ENCODE data around the gene PRTN3. TPM values are rescaled to one million over a fixed set of nuclear protein-coding genes. Genes with fewer than 3 reads are reported as not detected.
"Not testable (repeated sequence)": the region's sequence is repeated elsewhere in the genome, so short reads cannot be mapped to it uniquely, and the experiment has no call there.

The PRTN3 gene
- total RNA-seq, 1 donor, result not detected

DNA sequence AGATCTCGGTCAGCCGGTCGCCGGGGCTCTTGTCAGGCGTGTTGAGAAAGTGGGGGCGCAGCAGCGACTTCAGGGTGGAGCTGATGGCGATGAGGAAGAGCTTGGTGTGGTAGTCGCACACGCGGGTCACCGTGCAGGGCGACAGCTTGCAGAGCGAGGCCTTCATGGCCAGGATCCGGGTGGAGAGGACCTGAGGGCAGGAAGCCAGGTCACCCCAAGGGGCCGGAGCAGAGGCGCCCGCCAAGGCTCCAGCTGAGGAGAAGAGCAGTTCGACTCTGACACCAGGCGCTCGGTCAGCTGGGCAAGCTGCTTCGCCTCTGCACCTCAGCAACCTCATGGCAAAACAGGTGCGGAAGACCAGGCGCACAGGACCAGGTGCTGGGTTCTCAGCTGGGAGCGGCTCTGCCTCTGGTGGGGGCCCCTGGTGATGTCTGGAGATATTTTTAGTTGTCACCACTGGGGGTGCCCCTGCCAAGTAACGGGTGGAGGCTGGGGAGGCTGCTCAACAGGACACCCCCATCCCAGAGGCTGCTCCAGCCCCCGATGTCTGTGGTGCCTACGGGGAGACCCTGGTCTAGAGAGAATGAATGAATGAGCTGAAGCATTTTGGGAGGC lies 34.6 kb downstream of the PRTN3 start:
- no peaks in the 10 kb centered on the region for H3K27me3 ChIP-seq (ENCODE audit: insufficient read depth, low read length)
- H3K4me2 ChIP-seq (ENCODE audit: insufficient read depth, low read length), result no peak overlapping the region
- no peaks in the 10 kb centered on the region for H3K9me3 ChIP-seq (ENCODE audit: low read depth, low read length)
- H3K4me3 ChIP-seq (ENCODE audit: insufficient read depth, low read length), result no peak overlapping the region
- no peaks in the 10 kb centered on the region for H3K79me2 ChIP-seq (ENCODE audit: insufficient read depth, low read length)
- peak; percentile 87 for DNase-seq (ENCODE audit: insufficient read length, low spot score, missing footprints)
- H4K20me1 ChIP-seq (ENCODE audit: insufficient read depth, low read length), result peaks cover 3% of the 10 kb centered on the region
- peaks cover 6% of the 10 kb centered on the region for H3K36me3 ChIP-seq (ENCODE audit: insufficient read depth, low read length)
- H3K4me1 ChIP-seq (ENCODE audit: insufficient read depth, low read length), result no peaks in the 10 kb centered on the region
- no peak overlapping the region for H2AFZ ChIP-seq (ENCODE audit: low read length)
- no peak overlapping the region for H3K27ac ChIP-seq (ENCODE audit: low read depth, low read length)
- TF ChIP-seq, protein P1, sequence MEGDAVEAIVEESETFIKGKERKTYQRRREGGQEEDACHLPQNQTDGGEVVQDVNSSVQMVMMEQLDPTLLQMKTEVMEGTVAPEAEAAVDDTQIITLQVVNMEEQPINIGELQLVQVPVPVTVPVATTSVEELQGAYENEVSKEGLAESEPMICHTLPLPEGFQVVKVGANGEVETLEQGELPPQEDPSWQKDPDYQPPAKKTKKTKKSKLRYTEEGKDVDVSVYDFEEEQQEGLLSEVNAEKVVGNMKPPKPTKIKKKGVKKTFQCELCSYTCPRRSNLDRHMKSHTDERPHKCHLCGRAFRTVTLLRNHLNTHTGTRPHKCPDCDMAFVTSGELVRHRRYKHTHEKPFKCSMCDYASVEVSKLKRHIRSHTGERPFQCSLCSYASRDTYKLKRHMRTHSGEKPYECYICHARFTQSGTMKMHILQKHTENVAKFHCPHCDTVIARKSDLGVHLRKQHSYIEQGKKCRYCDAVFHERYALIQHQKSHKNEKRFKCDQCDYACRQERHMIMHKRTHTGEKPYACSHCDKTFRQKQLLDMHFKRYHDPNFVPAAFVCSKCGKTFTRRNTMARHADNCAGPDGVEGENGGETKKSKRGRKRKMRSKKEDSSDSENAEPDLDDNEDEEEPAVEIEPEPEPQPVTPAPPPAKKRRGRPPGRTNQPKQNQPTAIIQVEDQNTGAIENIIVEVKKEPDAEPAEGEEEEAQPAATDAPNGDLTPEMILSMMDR (IDR thresholded peaks at IDR 0.05; ENCODE audit: extremely low read depth, low read depth, low read length), result no peak

- TF ChIP-seq, protein P1 (IDR thresholded peaks at IDR 0.05; ENCODE audit: extremely low read depth, low read depth, low read length), result no peak
- Histone ChIP-seq H4K20me1 (ENCODE audit: insufficient read depth, low read length) (peaks cover 3% of the 10 kb centered on the region), H3K27me3 (ENCODE audit: insufficient read depth, low read length) (no peaks in the 10 kb centered on the region), H3K9me3 (ENCODE audit: low read depth, low read length) (no peaks in the 10 kb centered on the region), H3K79me2 (ENCODE audit: insufficient read depth, low read length) (no peaks in the 10 kb centered on the region), H3K36me3 (ENCODE audit: insufficient read depth, low read length) (peaks cover 9% of the 10 kb centered on the region), H3K4me2 (ENCODE audit: insufficient read depth, low read length) (no peak overlapping the region), H3K27ac (ENCODE audit: low read depth, low read length) (no peak overlapping the region), H3K4me3 (ENCODE audit: insufficient read depth, low read length) (no peak overlapping the region), H2AFZ (ENCODE audit: low read length) (no peak overlapping the region), H3K4me1 (ENCODE audit: insufficient read depth, low read length) (no peaks in the 10 kb centered on the region)
- peak; percentile 81 for DNase-seq (ENCODE audit: insufficient read length, low spot score, missing footprints)
Observed at GRCh38 chr19:876089-876488, 35.3 kb downstream of the PRTN3 start.

- no peak for DNase-seq (ENCODE audit: insufficient read length, low spot score, missing footprints)
- H3K27me3 ChIP-seq (ENCODE audit: insufficient read depth, low read length), result no peaks in the 10 kb centered on the region
- H3K4me3 ChIP-seq (ENCODE audit: insufficient read depth, low read length), result no peak overlapping the region
- H3K4me2 ChIP-seq (ENCODE audit: insufficient read depth, low read length), result no peak overlapping the region
- no peaks in the 10 kb centered on the region for H3K79me2 ChIP-seq (ENCODE audit: insufficient read depth, low read length)
- peaks cover 17% of the 10 kb centered on the region for H3K36me3 ChIP-seq (ENCODE audit: insufficient read depth, low read length)
- H3K9me3 ChIP-seq (ENCODE audit: low read depth, low read length), result no peaks in the 10 kb centered on the region
- H2AFZ ChIP-seq (ENCODE audit: low read length), result no peak overlapping the region
- no peaks in the 10 kb centered on the region for H3K4me1 ChIP-seq (ENCODE audit: insufficient read depth, low read length)
- TF ChIP-seq, protein P1 (IDR thresholded peaks at IDR 0.05; ENCODE audit: extremely low read depth, low read depth, low read length), result no peak
- no peak overlapping the region for H3K27ac ChIP-seq (ENCODE audit: low read depth, low read length)
- peaks cover 3% of the 10 kb centered on the region for H4K20me1 ChIP-seq (ENCODE audit: insufficient read depth, low read length)
Observed at GRCh38 chr19:876780-877314, 36.0 kb downstream of the PRTN3 start.

DNA sequence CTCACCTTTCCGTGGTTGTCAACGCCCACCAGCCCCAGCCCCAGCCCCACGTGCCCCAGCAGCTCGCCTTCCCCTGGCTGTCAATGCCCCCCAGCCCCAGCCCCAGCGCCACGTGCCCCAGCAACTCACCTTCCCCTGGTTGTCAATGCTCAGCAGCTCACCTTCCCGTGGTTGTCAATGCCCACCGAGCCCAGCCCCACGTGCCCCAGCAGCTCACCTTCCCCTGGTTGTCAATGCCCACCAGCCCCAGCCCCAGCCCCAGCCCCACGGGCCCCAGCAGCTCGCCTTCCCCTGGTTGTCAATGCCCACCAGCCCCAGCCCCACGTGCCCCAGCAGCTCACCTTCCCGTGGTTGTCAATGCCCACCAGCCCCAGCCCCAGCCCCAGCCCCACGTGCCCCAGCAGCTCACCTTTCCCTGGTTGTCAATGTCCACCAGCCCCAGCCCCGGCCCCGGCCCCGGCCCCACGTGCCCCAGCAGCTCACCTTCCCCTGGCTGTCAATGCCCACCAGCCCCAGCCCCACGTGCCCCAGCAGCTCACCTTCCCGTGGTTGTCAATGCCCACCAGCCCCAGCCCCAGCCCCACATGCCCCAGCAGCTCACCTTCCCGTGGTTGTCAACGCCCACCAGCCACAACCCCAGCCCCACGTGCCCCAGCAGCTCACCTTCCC lies 37.3 kb downstream of the PRTN3 start:
- H4K20me1 ChIP-seq (ENCODE audit: insufficient read depth, low read length); H2AFZ ChIP-seq (ENCODE audit: low read length); H3K79me2 ChIP-seq (ENCODE audit: insufficient read depth, low read length); H3K27ac ChIP-seq (ENCODE audit: low read depth, low read length); H3K4me2 ChIP-seq (ENCODE audit: insufficient read depth, low read length); DNase-seq (ENCODE audit: insufficient read length, low spot score, missing footprints); H3K9me3 ChIP-seq (ENCODE audit: low read depth, low read length); H3K4me1 ChIP-seq (ENCODE audit: insufficient read depth, low read length); H3K27me3 ChIP-seq (ENCODE audit: insufficient read depth, low read length); H3K4me3 ChIP-seq (ENCODE audit: insufficient read depth, low read length): not testable (repeated sequence)
- H3K36me3 ChIP-seq (ENCODE audit: insufficient read depth, low read length), result peaks cover 22% of the 10 kb centered on the region

DNA sequence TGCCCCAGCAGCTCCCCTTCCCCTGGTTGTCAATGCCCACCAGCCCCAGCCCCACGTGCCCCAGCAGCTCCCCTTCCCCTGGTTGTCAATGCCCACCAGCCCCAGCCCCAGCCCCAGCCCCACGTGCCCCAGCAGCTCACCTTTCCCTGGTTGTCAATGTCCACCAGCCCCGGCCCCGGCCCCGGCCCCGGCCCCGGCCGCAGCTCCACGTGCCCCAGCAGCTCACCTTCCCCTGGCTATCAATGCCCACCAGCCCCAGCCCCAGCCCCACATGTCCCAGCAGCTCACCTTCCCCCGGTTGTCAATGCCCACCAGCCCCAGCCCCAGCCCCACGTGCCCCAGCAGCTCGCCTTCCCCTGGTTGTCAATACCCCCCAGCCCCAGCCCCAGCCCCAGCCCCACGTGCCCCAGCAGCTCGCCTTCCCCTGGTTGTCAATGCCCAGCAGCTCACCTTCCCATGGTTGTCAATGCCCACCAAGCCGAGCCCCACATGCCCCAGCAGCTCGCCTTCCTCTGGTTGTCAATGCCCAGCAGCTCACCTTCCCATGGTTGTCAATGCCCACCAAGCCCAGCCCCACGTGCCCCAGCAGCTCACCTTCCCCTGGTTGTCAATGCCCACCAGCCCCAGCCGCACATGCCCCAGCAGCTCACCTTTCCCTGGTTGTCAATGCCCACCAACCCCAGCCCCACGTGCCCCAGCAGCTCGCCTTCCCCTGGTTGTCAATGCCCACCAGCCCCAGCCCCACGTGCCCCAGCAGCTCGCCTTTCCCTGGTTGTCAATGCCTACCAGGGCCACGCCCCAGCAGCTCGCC lies 38.2 kb downstream of the PRTN3 start:
- DNase-seq (ENCODE audit: insufficient read length, low spot score, missing footprints); H3K4me2 ChIP-seq (ENCODE audit: insufficient read depth, low read length); H2AFZ ChIP-seq (ENCODE audit: low read length); H4K20me1 ChIP-seq (ENCODE audit: insufficient read depth, low read length); H3K4me3 ChIP-seq (ENCODE audit: insufficient read depth, low read length); H3K27ac ChIP-seq (ENCODE audit: low read depth, low read length); H3K79me2 ChIP-seq (ENCODE audit: insufficient read depth, low read length); H3K27me3 ChIP-seq (ENCODE audit: insufficient read depth, low read length); H3K4me1 ChIP-seq (ENCODE audit: insufficient read depth, low read length); H3K9me3 ChIP-seq (ENCODE audit: low read depth, low read length): not testable (repeated sequence)
- peaks cover 22% of the 10 kb centered on the region for H3K36me3 ChIP-seq (ENCODE audit: insufficient read depth, low read length)
